GM18511 (cell line): ENCODE results near the gene PRR20G.

ENCODE experiments used
- ATAC-seq: cut with Tn5 transposase; IDR thresholded peaks from one replicate; pipeline ENCODE4 v1.9.1; 2021; ENCODE audit warnings: mild to moderate bottlenecking, moderate library complexity; ENCODE audit not compliant: unreplicated experiment

Gene PRR20G

GRCh38 chr3:127264794-127265514, 22.9 kb downstream of the PRR20G start:
- ATAC-seq, result no peak

DNA sequence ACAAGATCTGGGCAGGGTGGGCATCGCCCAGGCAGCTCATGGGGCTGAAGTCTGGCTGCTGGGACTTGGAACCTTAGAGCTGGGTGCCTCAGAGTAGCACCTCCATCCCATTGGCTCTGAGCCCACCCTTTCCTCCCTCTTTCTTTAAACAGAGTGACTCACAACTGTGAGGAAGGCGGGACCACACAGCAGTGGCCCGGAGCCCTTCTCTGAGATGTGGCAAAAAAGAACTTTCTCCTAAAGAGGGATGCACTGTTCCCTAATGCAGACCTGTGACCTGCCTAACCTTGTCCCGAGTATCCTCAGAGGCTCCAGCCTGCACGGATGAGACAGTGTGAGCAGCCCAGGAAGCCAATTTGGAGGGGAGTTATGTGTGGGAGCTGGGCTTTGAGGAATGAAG, 23.6 kb downstream of the PRR20G start:
- no peak for ATAC-seq

DNA sequence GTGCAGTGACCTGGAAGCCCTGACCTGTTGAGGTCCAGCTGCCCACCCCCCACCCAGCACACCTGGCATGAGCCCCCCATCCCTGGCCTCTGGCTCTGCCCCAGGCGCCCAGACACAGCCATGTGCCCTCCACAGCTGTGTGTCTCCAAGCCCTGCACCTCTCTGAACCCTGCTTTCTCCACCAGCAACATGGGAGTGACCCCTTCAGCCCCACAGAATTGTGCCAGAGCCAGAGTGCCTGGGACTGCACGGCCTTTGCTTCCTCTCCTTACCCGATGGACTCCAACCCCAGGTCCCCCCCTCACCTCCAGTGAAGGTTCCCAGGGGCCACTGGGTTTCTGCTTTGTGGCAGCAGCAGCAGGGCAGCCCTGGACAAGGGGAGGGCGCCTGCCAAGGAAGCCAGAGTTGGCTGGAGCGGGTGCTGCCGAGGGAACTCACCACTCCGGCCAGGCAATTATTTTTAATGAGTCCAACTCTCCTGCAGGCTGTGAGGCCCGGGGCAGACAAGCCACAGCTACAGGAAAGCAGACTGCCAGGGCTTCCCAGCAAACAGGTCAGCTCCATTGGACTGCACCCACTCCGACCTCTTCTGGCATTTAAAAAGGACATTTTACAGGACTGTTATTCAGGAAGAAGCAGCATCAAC, 24.1 kb downstream of the PRR20G start:
- no peak for ATAC-seq

DNA sequence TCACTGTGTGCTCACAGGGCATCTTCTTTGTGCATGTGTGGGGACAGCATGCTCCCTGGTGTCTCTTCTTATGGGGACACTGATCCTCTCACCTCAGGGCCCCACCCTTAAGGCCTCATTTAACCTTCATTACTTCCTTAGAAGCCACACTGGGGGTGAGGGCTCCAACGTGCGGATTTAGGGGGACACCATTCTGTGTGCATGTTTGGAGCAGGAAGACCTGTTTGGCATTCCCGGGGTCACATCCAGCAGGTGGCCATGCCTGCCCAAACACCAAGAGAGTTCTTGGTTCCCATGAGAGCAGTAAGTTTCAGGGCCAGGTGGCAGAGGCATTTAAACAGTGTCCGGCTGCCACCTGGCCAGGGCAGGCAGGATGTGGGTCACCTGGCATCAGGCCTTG, 24.8 kb downstream of the PRR20G start:
- no peak for ATAC-seq

DNA sequence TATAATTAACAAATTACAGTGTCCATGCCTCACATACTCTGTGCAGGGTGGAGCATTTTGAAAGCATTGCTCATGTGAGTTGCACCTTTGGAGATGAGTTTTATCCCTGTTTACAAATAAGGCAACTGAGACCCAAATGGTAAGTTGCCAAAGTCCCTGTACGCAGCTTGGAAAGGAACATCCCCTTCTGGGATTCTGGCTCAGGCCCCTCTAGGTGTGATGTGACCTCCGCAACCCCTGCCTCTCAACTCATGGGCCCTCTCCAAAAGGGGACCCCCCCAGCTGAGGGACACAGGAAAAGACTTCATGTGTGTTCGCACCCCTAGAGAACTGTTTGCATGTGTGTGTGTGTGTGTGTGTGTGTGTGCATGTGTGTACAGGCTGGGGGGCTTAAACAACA, 25.3 kb downstream of the PRR20G start:
- no peak for ATAC-seq

DNA sequence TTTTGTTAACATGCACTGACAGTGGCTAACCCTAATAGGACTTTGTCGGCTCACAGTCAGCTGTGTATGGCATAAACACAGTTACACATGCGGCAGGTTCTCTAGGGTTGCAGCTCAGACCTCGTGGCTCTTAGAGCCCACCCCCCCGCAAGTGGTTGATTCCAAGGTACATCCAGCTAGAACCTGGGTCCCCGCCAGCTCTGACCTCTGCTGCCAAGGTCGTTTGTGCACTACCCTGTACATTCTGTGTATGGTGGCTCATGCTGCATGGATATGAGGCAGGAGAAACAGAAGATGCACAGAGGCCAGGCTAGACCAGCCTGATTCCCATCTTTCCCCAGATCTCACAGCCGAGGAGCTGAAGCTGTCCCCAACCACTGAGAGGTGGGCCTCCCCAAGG, 25.9 kb downstream of the PRR20G start:
- ATAC-seq, result no peak

DNA sequence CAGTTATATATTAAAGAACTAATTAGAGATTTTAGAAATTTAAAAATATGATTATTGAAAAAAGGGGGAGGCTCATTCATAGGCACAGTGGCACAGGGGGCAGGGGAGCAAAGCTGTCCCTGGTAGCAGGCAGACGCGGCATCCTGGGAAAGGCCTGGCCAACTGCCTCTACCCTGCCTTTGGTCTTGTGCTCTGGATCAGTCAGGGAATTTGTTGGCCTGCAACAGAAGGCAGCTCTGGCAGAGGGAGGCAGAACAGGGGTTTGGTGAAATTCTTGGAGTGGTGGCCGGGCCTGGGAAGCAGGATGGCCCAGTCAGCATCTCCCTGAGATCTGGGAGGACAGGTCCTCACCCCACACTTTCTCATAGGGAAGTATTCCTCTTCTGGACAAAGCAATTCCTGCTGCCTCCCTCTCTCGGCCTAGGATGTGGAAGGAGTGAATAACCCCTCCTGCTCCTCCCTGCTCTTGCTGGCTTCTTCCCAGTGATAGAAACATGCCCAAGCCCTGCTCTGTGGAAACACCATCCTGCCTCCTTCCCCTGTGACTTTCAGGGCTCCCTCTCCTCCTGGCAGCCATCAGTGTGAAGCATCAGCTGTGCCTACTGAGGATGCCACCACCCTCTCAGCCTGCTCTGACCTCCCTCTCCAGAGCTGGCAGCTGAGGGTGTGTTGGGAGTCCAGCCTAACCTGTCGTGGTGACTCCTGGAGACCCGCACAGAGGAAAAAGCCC, 26.9 kb downstream of the PRR20G start:
- no peak for ATAC-seq

DNA sequence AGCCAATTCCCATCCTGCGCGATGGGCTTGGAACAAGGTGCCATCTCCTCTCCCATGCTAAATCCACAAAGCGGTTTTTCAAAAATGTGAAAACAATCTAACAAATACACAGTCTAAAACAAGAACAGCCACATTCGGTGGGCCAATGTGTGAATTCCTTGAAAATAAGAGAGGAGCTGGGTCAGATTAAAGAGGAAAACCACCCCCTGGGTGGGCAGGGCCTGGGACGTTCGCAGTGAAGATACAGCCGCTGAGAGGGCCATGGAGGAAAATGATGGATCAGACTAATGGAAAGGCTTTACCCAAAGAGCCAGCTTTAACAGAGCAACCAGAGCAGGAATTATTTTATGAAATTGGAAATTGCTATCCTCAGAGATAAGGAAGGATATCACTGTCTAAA, 27.4 kb downstream of the PRR20G start:
- ATAC-seq, result no peak

DNA sequence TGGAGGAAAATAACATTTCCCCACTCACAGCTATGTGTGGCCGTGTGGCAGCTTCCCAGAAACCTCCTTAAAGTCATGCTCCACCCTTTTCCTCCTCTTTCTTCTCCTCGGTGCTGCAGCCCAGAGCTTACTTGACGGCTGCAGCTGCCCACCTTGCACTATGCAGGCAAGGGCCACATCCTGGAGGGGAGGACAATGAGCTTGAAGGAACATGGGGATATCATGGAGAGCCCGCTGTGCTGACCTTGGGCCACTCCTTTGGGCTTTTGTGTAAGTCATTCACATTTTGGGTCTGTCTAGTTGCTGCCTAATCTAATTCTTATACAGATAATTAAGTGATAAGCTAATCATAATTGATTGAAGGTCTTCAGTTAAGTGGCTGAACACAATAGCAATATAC, 28.0 kb downstream of the PRR20G start:
- no peak for ATAC-seq

- ATAC-seq, result no peak
Observed at GRCh38 chr3:127258733-127259132, 29.1 kb downstream of the PRR20G start.

DNA sequence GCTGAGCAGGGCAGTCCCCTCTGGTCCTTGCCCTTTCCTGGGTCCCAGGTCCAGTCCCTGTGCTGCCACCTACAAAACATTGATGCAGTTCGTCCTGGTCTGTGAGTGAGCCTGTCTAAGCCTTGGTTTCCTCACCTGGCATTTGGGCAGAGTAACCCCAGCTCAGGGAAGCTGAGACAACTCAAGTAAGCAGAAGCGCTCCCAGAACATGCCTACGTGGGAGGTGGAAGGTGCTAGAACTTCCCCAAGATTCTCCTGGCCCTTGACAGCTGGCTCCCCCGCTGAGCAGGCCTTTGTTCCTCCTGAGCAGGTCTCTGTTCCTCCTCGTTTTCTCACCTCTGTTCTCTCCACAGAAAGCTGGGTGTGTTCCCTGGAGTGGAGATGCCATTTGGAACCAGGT, 30.5 kb downstream of the PRR20G start:
- no peak for ATAC-seq

DNA sequence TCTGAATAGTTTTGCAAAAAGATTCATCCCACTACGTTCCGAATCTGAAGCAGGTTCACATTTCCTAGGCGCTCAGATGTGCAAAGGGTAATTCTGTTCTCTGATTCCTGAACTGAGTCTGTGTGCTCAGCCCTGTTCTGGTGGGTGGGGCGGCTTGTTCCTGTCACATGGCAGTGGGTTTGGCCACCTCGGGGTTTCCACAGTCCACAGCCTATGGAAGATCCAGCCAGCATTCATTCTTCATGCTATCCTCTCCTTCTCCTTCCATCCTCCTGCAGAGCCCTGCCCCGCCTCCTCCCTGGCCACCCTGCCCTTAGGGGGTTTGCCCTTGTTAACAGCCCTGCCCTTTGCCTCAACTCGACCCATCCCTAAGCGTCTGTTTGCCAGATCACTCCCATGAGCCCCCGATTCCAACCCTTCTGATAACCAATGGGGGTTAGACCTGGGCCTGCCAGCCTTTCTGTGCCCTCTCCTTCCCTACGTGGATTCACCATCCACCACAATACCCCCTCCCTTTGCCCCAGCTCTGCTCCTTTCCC, 31.0 kb downstream of the PRR20G start:
- no peak for ATAC-seq

DNA sequence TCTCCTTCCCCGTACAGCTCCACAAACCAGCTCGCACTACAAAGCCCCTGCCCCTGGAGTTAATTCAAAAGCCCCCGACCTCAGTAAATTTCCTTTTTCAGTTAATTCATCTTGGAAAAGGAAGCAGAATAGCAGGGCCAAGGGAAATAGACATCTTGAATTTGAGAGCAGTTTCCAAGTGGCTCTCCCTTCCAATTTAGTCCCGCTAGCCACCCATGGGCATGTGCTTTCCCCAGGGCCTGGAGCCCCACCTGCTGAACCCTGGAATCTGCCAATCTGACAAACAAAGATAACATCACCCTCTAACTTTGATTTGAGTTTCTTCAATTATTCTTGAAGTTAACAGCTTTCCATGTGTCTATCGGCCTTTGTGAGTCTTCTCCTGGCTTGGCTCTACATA, 31.7 kb downstream of the PRR20G start:
- no peak for ATAC-seq

DNA sequence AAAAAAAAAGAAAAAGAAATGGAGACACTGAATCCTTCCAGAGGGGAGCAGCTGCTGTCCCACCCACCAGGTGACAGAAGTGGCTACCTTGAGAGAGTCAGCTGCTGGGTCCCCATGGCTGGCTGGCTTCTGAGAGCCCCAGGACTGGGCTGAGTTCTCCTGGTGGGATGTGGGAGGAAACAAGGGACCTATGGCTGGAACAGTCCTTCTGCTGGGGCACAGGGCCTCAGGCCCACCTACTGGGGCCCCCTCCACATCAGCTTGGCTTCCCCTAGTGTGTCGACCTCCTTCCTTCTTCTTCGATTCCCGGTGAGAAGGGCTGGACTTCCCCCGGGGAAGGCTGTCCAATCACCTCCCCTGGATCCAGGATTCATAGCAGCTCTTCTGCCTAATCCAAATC, 32.3 kb downstream of the PRR20G start:
- ATAC-seq, result no peak

GRCh38 chr3:127254730-127255129, 33.1 kb downstream of the PRR20G start:
- no peak for ATAC-seq

GRCh38 chr3:127254033-127254644, 33.7 kb downstream of the PRR20G start:
- ATAC-seq, result no peak

DNA sequence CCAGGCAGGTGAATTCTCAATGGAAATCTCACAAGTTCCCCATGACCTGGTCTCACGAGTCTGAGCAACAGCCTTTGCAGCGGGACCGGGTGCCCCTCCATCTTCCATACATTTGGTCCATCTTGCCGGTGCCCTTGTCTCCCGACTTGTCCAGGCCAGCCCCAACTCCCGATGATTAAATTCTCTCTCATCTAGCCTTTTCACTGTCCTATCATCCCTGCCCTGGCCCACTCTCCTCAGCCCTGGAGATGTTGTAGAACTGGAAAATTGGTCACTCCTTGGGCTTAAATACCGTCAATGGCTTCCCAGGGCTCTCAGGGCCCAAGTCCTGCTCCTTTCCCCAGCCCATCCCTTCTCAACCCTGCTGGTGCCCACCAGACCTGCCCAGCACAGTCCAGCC, 34.4 kb downstream of the PRR20G start:
- no peak for ATAC-seq

GRCh38 chr3:127252446-127252845, 35.4 kb downstream of the PRR20G start:
- no peak for ATAC-seq

GRCh38 chr3:127250032-127250431, 37.8 kb downstream of the PRR20G start:
- no peak for ATAC-seq

GRCh38 chr3:127247292-127247691, 40.6 kb downstream of the PRR20G start:
- no peak for ATAC-seq

GRCh38 chr3:127238602-127239001, 49.2 kb downstream of the PRR20G start:
- ATAC-seq, result no peak
